ENCODE results near the gene EXD2. TPM values are rescaled to one million over a fixed set of nuclear protein-coding genes. Genes with fewer than 3 reads are reported as not detected.

EXD2 gene
- total RNA-seq, 1 experiment from 2014 or later, result 9.5 TPM

DNA sequence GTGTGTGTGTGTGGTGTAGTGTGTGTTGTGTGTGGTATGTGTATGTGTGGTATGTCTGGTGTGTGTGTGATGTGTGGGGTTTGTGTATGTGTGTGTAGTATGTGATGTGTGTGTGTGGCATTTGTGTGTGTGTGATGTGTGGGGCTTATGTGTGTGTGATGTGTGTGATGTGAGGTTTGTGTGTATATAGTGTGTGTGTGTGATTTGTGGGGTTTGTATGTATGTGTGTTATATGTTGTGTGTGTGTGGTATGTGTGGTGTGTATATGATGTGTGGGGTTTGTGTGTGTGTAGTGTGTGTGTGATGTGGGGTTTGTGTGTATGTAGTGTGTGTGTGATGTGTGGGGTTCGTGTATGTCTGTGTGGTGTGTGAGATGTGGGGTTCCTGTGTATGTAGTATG is 78.1 kb downstream of the EXD2 start:
- H3K4me3 ChIP-seq (ENCODE audit: low read depth in 2 of 2, low read length in 2 of 2), result no peak overlapping the region
- H3K27ac ChIP-seq (ENCODE audit: low read length), result no peak overlapping the region
- DNase-seq (ENCODE audit: low read depth, low spot score) (no peak), ATAC-seq (no peak)
- ChIA-PET CTCF (no interaction called here), POLR2A (no interaction called here)
- intact Hi-C loops (cut with micrococcal nuclease; ENCODE audit: unreplicated experiment), result loop anchor here (10.0 kb wide), 1 partner anchor 75 kb away; no protein-coding TSS in a partner anchor
- TF ChIP-seq, protein P1, sequence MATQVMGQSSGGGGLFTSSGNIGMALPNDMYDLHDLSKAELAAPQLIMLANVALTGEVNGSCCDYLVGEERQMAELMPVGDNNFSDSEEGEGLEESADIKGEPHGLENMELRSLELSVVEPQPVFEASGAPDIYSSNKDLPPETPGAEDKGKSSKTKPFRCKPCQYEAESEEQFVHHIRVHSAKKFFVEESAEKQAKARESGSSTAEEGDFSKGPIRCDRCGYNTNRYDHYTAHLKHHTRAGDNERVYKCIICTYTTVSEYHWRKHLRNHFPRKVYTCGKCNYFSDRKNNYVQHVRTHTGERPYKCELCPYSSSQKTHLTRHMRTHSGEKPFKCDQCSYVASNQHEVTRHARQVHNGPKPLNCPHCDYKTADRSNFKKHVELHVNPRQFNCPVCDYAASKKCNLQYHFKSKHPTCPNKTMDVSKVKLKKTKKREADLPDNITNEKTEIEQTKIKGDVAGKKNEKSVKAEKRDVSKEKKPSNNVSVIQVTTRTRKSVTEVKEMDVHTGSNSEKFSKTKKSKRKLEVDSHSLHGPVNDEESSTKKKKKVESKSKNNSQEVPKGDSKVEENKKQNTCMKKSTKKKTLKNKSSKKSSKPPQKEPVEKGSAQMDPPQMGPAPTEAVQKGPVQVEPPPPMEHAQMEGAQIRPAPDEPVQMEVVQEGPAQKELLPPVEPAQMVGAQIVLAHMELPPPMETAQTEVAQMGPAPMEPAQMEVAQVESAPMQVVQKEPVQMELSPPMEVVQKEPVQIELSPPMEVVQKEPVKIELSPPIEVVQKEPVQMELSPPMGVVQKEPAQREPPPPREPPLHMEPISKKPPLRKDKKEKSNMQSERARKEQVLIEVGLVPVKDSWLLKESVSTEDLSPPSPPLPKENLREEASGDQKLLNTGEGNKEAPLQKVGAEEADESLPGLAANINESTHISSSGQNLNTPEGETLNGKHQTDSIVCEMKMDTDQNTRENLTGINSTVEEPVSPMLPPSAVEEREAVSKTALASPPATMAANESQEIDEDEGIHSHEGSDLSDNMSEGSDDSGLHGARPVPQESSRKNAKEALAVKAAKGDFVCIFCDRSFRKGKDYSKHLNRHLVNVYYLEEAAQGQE (IDR thresholded peaks at IDR 0.05; ENCODE audit: insufficient read depth in 1 of 2, low read depth in 2 of 2, low read length in 1 of 2), result no peak
- TF ChIP-seq SIN3A (IDR thresholded peaks at IDR 0.05; ENCODE audit: borderline replicate concordance, insufficient read depth, low read depth, low read length) (no peak), POLR2AphosphoS5 (IDR thresholded peaks at IDR 0.05; ENCODE audit: low read depth, low read length) (no peak), TCF7L2 (IDR thresholded peaks at IDR 0.05; ENCODE audit: low read depth, low read length) (no peak)
- in situ Hi-C loops (cut with HindIII; ENCODE audit: low pct_unique_long_range_greater_than_20kb, low sequenced_read_pairs), result no loop called here
- no peaks in the 10 kb centered on the region for H3K9me3 ChIP-seq (ENCODE audit: control insufficient read depth, insufficient read depth, low read depth, low read length)
- H3K27me3 ChIP-seq (ENCODE audit: control insufficient read depth, insufficient read depth, low read length), result no peaks in the 10 kb centered on the region
- BruUV-seq (replicated peaks), result no TSS peak
- H3K36me3 ChIP-seq (ENCODE audit: control insufficient read depth, insufficient read depth, low read length), result no peaks in the 10 kb centered on the region
- no peaks in the 10 kb centered on the region for H3K4me1 ChIP-seq (ENCODE audit: control insufficient read depth, insufficient read depth, low read length)

DNA sequence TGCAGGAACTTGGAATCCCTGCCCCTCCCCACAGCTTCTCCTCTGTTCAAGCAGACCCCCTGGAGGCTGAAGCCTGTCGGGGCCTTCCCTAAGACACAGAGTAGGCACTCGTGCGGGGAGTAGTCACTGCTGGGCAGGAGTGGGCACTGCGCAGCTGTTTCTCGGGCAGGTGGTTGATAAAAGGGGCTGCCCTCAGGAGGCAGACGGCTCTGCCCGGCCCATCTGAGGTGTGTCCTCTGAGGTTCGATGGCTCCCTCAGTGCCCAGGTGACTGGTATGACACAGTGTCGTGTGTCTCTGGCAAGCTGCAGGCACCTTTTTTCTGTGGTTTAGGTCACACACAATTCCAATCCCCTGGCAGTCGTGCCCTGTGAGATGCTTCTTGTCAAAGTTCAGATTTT is 78.8 kb downstream of the EXD2 start:
- Histone ChIP-seq H3K9me3 (ENCODE audit: control insufficient read depth, insufficient read depth, low read depth, low read length) (no peaks in the 10 kb centered on the region), H3K27ac (ENCODE audit: low read length) (no peak overlapping the region), H3K27me3 (ENCODE audit: control insufficient read depth, insufficient read depth, low read length) (no peaks in the 10 kb centered on the region), H3K4me1 (ENCODE audit: control insufficient read depth, insufficient read depth, low read length) (no peaks in the 10 kb centered on the region), H3K36me3 (ENCODE audit: control insufficient read depth, insufficient read depth, low read length) (no peaks in the 10 kb centered on the region), H3K4me3 (ENCODE audit: low read depth in 2 of 2, low read length in 2 of 2) (no peak overlapping the region)
- CTCF ChIA-PET, result no interaction called here
- in situ Hi-C loops (cut with HindIII; ENCODE audit: low pct_unique_long_range_greater_than_20kb, low sequenced_read_pairs), result no loop called here
- TF ChIP-seq POLR2AphosphoS5 (IDR thresholded peaks at IDR 0.05; ENCODE audit: low read depth, low read length) (no peak), TCF7L2 (IDR thresholded peaks at IDR 0.05; ENCODE audit: low read depth, low read length) (no peak), SIN3A (IDR thresholded peaks at IDR 0.05; ENCODE audit: borderline replicate concordance, insufficient read depth, low read depth, low read length) (no peak)
- TF ChIP-seq, protein P1 (IDR thresholded peaks at IDR 0.05; ENCODE audit: insufficient read depth in 1 of 2, low read depth in 2 of 2, low read length in 1 of 2), result no peak
- TF ChIP-seq, protein P2, sequence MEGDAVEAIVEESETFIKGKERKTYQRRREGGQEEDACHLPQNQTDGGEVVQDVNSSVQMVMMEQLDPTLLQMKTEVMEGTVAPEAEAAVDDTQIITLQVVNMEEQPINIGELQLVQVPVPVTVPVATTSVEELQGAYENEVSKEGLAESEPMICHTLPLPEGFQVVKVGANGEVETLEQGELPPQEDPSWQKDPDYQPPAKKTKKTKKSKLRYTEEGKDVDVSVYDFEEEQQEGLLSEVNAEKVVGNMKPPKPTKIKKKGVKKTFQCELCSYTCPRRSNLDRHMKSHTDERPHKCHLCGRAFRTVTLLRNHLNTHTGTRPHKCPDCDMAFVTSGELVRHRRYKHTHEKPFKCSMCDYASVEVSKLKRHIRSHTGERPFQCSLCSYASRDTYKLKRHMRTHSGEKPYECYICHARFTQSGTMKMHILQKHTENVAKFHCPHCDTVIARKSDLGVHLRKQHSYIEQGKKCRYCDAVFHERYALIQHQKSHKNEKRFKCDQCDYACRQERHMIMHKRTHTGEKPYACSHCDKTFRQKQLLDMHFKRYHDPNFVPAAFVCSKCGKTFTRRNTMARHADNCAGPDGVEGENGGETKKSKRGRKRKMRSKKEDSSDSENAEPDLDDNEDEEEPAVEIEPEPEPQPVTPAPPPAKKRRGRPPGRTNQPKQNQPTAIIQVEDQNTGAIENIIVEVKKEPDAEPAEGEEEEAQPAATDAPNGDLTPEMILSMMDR (IDR thresholded peaks at IDR 0.05), result no peak
- intact Hi-C loops (cut with micrococcal nuclease; ENCODE audit: unreplicated experiment), result no loop called here
- BruUV-seq (replicated peaks), result no TSS peak
- POLR2A ChIA-PET, result no interaction called here
- DNase-seq (ENCODE audit: low read depth, low spot score) (no peak), ATAC-seq (no peak)

All from Panc1 (cell line).